ENCODE results near the gene SLC2A9.

DNA sequence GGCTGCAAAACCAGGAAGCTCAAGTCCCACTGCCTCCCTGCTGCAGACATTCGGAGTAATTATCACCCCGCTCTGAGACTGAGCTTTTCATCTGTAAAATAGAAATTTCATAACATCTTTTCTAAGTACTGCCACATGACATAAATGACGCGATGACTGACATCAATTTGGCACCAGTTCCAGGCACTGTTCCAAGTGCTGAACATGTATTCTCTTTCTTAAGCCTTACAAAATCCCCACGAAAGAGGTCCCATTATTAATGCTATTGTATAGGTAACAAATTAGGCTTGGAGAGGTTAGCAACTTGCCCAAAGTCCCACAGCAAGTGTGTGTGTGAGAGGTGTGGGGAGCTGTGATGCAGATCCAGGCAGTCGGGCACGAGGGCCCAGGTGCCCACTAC lies 56.4 kb downstream of the SLC2A9 start:
- TF ChIP-seq, protein P1, sequence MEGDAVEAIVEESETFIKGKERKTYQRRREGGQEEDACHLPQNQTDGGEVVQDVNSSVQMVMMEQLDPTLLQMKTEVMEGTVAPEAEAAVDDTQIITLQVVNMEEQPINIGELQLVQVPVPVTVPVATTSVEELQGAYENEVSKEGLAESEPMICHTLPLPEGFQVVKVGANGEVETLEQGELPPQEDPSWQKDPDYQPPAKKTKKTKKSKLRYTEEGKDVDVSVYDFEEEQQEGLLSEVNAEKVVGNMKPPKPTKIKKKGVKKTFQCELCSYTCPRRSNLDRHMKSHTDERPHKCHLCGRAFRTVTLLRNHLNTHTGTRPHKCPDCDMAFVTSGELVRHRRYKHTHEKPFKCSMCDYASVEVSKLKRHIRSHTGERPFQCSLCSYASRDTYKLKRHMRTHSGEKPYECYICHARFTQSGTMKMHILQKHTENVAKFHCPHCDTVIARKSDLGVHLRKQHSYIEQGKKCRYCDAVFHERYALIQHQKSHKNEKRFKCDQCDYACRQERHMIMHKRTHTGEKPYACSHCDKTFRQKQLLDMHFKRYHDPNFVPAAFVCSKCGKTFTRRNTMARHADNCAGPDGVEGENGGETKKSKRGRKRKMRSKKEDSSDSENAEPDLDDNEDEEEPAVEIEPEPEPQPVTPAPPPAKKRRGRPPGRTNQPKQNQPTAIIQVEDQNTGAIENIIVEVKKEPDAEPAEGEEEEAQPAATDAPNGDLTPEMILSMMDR (IDR thresholded peaks at IDR 0.05; ENCODE audit: low read depth, low read length): no peak
- no peak for TF ChIP-seq EZH2phosphoT487 (IDR thresholded peaks at IDR 0.05; ENCODE audit: low read depth)

Data from OCI-LY3 (cell line).